A549 (cell line): ENCODE data around the gene MAP3K7CL. TPM values are rescaled to one million over a fixed set of nuclear protein-coding genes. Genes with fewer than 3 reads are reported as not detected.

ENCODE experiments used
- ATAC-seq, 2 experiments: fragments of 200-7000 bp in 1 of 2; fragments of >200 bp in 1 of 2; cut with Nextera tagmentation in 1 of 2; cut with Tn5 transposase in 1 of 2; 3 replicates each; pipeline versions ENCODE4 v1.8.0 to v1.9.1; 2018 to 2020; ENCODE audit warnings: mild to moderate bottlenecking in 1 of 2, moderate library complexity in 1 of 2
- CTCF ChIA-PET: fragments of 300-600 bp; sonication (Branson Sonifier 250); formaldehyde crosslinking; extraction: SDS; loops from one replicate; lab custom pipeline; 2021; ENCODE audit warnings: antibody characterized with exemption, inconsistent platforms; lab: Yijun Ruan, JAX
- POLR2A ChIA-PET: fragments of 350-600 bp; formaldehyde crosslinking; extraction: SDS; loops from one replicate; lab custom pipeline; 2021; ENCODE audit warnings: antibody characterized with exemption, inconsistent platforms; lab: Yijun Ruan, JAX
- DNase-seq, 2 experiments: peaks; one replicate each; pipeline versions ENCODE4 v3.0.0 to v3.0.0-alpha.2; 2011 to 2016; ENCODE audit warnings: low read depth in 1 of 2, low spot score in 1 of 2
- FAIRE-seq: peaks from 2 replicates; lab custom pipeline; 2011; peaks lifted over from hg19 to GRCh38; lab: Jason Lieb, UNC
- H3K27ac ChIP-seq, 2 experiments: fragments of >200 bp; sonication (Bioruptor Twin); formaldehyde crosslinking; 3 replicates each; pipeline ENCODE4 v1.5.1; 2016 to 2017
- H3K4me1 ChIP-seq: fragments of >200 bp; sonication (Bioruptor Twin); formaldehyde crosslinking; 3 replicates; pipeline ENCODE4 v1.6.1; 2016
- H3K4me2 ChIP-seq: fragments of >200 bp; sonication (Bioruptor Twin); formaldehyde crosslinking; 3 replicates; pipeline ENCODE4 v1.6.1; 2016
- H3K4me3 ChIP-seq: fragments of >200 bp; sonication (Bioruptor Twin); formaldehyde crosslinking; 3 replicates; pipeline ENCODE4 v1.5.1; 2016
- H3K9me3 ChIP-seq: fragments of >200 bp; sonication (Bioruptor Twin); formaldehyde crosslinking; 3 replicates; pipeline ENCODE4 v1.6.1; 2016
- CEBPB ChIP-seq, 2 experiments: fragments of >200 bp in 1 of 2; sonication (Bioruptor Twin) in 1 of 2; formaldehyde crosslinking in 1 of 2; IDR thresholded peaks; 2 replicates each; pipeline ENCODE4 v1.6.1; 2012 to 2016
- CHD2 ChIP-seq: fragments of 150-350 bp; IDR thresholded peaks from 2 replicates; pipeline ENCODE4 v1.6.1; 2014; ENCODE audit warnings: low read length; ENCODE audit not compliant: partially characterized antibody
- CHD4 ChIP-seq: fragments of 200-600 bp; sonication (generic); IDR thresholded peaks from 2 replicates; pipeline ENCODE4 v1.6.1; 2016; ENCODE audit warnings: antibody characterized with exemption, mild to moderate bottlenecking, borderline replicate concordance
- E2F6 ChIP-seq: IDR thresholded peaks from 2 replicates; pipeline ENCODE4 v1.6.1; 2012; ENCODE audit warnings: low read depth, borderline replicate concordance
- EHF ChIP-seq: fragments of 250-450 bp; sonication (Bioruptor Pico); IDR thresholded peaks from 2 replicates; pipeline ENCODE4 v1.5.0; 2020; ENCODE audit warnings: mild to moderate bottlenecking
- EHMT2 ChIP-seq: fragments of 200-600 bp; sonication (generic); IDR thresholded peaks from 2 replicates; pipeline ENCODE4 v1.6.1; 2016; ENCODE audit warnings: antibody characterized with exemption, low read depth, mild to moderate bottlenecking, moderate library complexity
- EP300 ChIP-seq, 2 experiments: fragments of >200 bp; sonication (Bioruptor Twin); formaldehyde crosslinking; IDR thresholded peaks; 2 replicates in 1 of 2; 3 replicates in 1 of 2; pipeline ENCODE4 v1.6.1; 2016 to 2017
- FOSL2 ChIP-seq, 2 experiments: fragments of 450-650 bp in 1 of 2; fragments of >200 bp in 1 of 2; sonication (Bioruptor Twin) in 1 of 2; formaldehyde crosslinking; IDR thresholded peaks; 2 replicates each; pipeline versions ENCODE4 v1.5.0 to v1.6.1; 2016 to 2020; ENCODE audit warnings: mild to moderate bottlenecking in 1 of 2, moderate library complexity in 1 of 2
- HDAC2 ChIP-seq: fragments of 200-600 bp; sonication (generic); IDR thresholded peaks from 2 replicates; pipeline ENCODE4 v1.6.1; 2016
- HOXB13 ChIP-seq: fragments of 250-450 bp; sonication (Bioruptor Pico); IDR thresholded peaks from 2 replicates; pipeline ENCODE4 v1.5.0; 2020; ENCODE audit warnings: low read depth, mild to moderate bottlenecking, moderate library complexity
- JUNB ChIP-seq: fragments of >200 bp; sonication (Bioruptor Twin); formaldehyde crosslinking; IDR thresholded peaks from 2 replicates; pipeline ENCODE4 v1.6.1; 2016
- MAFK ChIP-seq: fragments of 450-650 bp; IDR thresholded peaks from 2 replicates; pipeline ENCODE4 v1.6.1; 2014; ENCODE audit not compliant: partially characterized antibody
- MAZ ChIP-seq: fragments of 150-350 bp; IDR thresholded peaks from 2 replicates; pipeline ENCODE4 v1.6.1; 2014; ENCODE audit warnings: antibody characterized with exemption, low read depth, low read length, borderline replicate concordance
- NFE2L2 ChIP-seq: fragments of 150-350 bp; conservative IDR thresholded peaks from 2 replicates; pipeline ENCODE4 v1.6.1; 2014; ENCODE audit warnings: low read length
- PHF8 ChIP-seq: fragments of 200-600 bp; sonication (generic); IDR thresholded peaks from 2 replicates; pipeline ENCODE4 v1.6.1; 2016; ENCODE audit warnings: low read depth, mild to moderate bottlenecking, antibody characterized with exemption, moderate library complexity, borderline replicate concordance
- POLR2A ChIP-seq: IDR thresholded peaks from 2 replicates; pipeline ENCODE4 v1.6.1; 2012; ENCODE audit warnings: mild to moderate bottlenecking, low read length
- POLR2AphosphoS2 ChIP-seq: conservative IDR thresholded peaks from 2 replicates; pipeline ENCODE4 v1.6.1; 2012; ENCODE audit warnings: low read length, improper control_type of control experiment, inconsistent platforms
- RARB ChIP-seq: fragments of 250-450 bp; sonication (Bioruptor Pico); IDR thresholded peaks from 2 replicates; pipeline ENCODE4 v1.8.0; 2021; ENCODE audit warnings: mild to moderate bottlenecking, moderate library complexity
- RCOR1 ChIP-seq: fragments of 150-350 bp; IDR thresholded peaks from 2 replicates; pipeline ENCODE4 v1.6.1; 2014; ENCODE audit warnings: antibody characterized with exemption, low read length, low read depth
- RNF2 ChIP-seq: fragments of 200-600 bp; sonication (generic); IDR thresholded peaks from 2 replicates; pipeline ENCODE4 v1.6.1; 2016; ENCODE audit warnings: low read depth, mild to moderate bottlenecking, antibody characterized with exemption, moderate library complexity, borderline replicate concordance
- SMC3 ChIP-seq: fragments of >200 bp; sonication (Bioruptor Twin); formaldehyde crosslinking; IDR thresholded peaks from 3 replicates; pipeline ENCODE4 v1.6.1; 2018; ENCODE audit warnings: inconsistent platforms
- TFCP2L1 ChIP-seq: fragments of 250-450 bp; sonication (Bioruptor Pico); IDR thresholded peaks from 2 replicates; pipeline ENCODE4 v1.5.0; 2021; ENCODE audit warnings: mild to moderate bottlenecking
- ZC3H11A ChIP-seq: fragments of 450-650 bp; IDR thresholded peaks from 2 replicates; pipeline ENCODE4 v1.6.1; 2014; ENCODE audit warnings: antibody characterized with exemption, mild to moderate bottlenecking
- ZFP36 ChIP-seq: fragments of 450-650 bp; IDR thresholded peaks from 2 replicates; pipeline ENCODE4 v1.6.1; 2014; ENCODE audit warnings: borderline replicate concordance; ENCODE audit not compliant: partially characterized antibody
- ZNF302 ChIP-seq: fragments of 250-450 bp; sonication (Bioruptor Pico); IDR thresholded peaks from 2 replicates; pipeline ENCODE4 v1.9.0; 2021; ENCODE audit warnings: inconsistent platforms, mild to moderate bottlenecking, moderate library complexity
- ZSCAN20 ChIP-seq: fragments of 250-450 bp; sonication (Bioruptor Pico); IDR thresholded peaks from 2 replicates; pipeline ENCODE4 v1.8.0; 2022; ENCODE audit warnings: mild to moderate bottlenecking, moderate library complexity
- WGBS: methylation state at CpG from one replicate; pipeline ENCODE4 v1.1.6; 2017; ENCODE audit errors: missing lambda C conversion rate; 5-methylcytosine and 5-hydroxymethylcytosine counted together
- polyA plus RNA-seq, 4 experiments: library from polyadenylated mRNA; depleted of rRNA in 3 of 4; stranded (reverse); fragments of >200 nt; fragmentation: RNase III in 1 of 4; extraction: RNeasy Plus Mini Kit Qiagen cat#74134 plus additional on column Dnase treatment in 1 of 4; gene quantifications; 2 replicates in 3 of 4; 3 replicates in 1 of 4; pipeline ENCODE4 v1.2.3, GENCODE V29; 2011 to 2017
- TF ChIP-seq, protein P1 (sequence below): IDR thresholded peaks from 2 replicates; pipeline ENCODE4 v1.6.1; 2012
- TF ChIP-seq, protein P2 (sequence below): fragments of >200 bp; sonication (Bioruptor Twin); formaldehyde crosslinking; IDR thresholded peaks from 3 replicates; pipeline ENCODE4 v1.5.1; 2016

Gene MAP3K7CL
- polyA plus RNA-seq, 2 of the 4 experiments (the other 2 are of a cell fraction), result 2.9 to 5.7 TPM

DNA sequence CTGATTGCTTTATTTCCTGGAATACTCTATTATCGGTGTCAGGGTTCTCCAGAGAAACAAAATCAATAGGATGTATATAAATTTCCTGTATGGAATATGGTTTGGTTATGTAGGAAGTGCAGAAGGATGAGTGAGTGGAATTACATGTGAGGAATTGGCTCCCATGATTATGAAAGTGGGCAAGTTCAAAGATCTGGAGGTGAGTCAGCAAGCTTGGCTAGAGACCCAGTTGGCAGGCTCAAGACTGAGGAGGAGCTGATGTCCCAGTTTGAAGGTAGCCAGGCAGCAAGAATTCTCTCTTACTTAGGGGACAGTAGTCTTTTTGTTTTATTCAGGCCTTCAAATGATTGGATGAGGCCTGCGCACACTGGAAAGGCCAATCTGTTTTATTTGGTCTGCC is 57.5 kb downstream of the MAP3K7CL start:
- WGBS, result 49% methylated on average over 2 of the region's 2 CpGs
- peak; percentile 73 to 81 for ATAC-seq

GRCh38 chr21:29189353-29189752 is 58.9 kb downstream of the MAP3K7CL start:
- POLR2A ChIA-PET, result no interaction called here
- no peak overlapping the region for H3K4me2 ChIP-seq
- H3K4me1 ChIP-seq, result peaks cover 51% of the 10 kb centered on the region
- CTCF ChIA-PET, result interaction anchor here (1.1 to 4.4 kb wide), 3 partner anchors 9 to 159 kb away, joined by 3 to 15 read pairs (median 12); no protein-coding TSS in a partner anchor
- no peak for ATAC-seq
- 75% methylated on average over 2 of the region's 2 CpGs for WGBS
- no peak overlapping the region for H3K4me3 ChIP-seq
- no peak for DNase-seq
- peak overlapping the region in 1 of 2 experiments; percentile 77; a peak in 3 of 6 replicates for H3K27ac ChIP-seq
- no peak for FAIRE-seq
- no peaks in the 10 kb centered on the region for H3K9me3 ChIP-seq
- TF ChIP-seq POLR2A (no peak), FOSL2 (IDR thresholded peaks at IDR 0.05) (no peak), FOSL2 (CRISPR knock-in tag; IDR thresholded peaks at IDR 0.05) (no peak), ZNF302 (CRISPR knock-in tag) (no peak), SMC3 (no peak), E2F6 (no peak), ZSCAN20 (no peak), ZC3H11A (no peak), POLR2AphosphoS2 (no peak), RARB (CRISPR knock-in tag) (no peak), CEBPB (IDR thresholded peaks at IDR 0.05) (no peak), EHMT2 (no peak), CHD2 (no peak), TFCP2L1 (CRISPR knock-in tag) (no peak)
- TF ChIP-seq, protein P1, sequence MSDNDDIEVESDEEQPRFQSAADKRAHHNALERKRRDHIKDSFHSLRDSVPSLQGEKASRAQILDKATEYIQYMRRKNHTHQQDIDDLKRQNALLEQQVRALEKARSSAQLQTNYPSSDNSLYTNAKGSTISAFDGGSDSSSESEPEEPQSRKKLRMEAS, result no peak

More for the DNA sequence above, 57.5 kb downstream of the MAP3K7CL start:
- Histone ChIP-seq H3K9me3 (no peaks in the 10 kb centered on the region), H3K4me3 (no peak overlapping the region), H3K27ac (peak overlapping the region; percentile 53 to 77; a peak in 5 of 6 replicates), H3K4me2 (peak overlapping the region; percentile 58), H3K4me1 (peaks cover 52% of the 10 kb centered on the region)
- DNase-seq (peak in 1 of 2 experiments; percentile 65), FAIRE-seq (no peak)
- peak; percentile 41 for TF ChIP-seq FOSL2 (IDR thresholded peaks at IDR 0.05)
- peak; percentile 49; the same call in 1 of the 2 replicates for TF ChIP-seq FOSL2 (CRISPR knock-in tag; IDR thresholded peaks at IDR 0.05)
- 0 out of 3 replicates have a peak, but pooled peaks have one; percentile 9 for TF ChIP-seq SMC3
- TF ChIP-seq TFCP2L1 (CRISPR knock-in tag), result no peak
- no peak for TF ChIP-seq MAZ
- TF ChIP-seq, protein P2, sequence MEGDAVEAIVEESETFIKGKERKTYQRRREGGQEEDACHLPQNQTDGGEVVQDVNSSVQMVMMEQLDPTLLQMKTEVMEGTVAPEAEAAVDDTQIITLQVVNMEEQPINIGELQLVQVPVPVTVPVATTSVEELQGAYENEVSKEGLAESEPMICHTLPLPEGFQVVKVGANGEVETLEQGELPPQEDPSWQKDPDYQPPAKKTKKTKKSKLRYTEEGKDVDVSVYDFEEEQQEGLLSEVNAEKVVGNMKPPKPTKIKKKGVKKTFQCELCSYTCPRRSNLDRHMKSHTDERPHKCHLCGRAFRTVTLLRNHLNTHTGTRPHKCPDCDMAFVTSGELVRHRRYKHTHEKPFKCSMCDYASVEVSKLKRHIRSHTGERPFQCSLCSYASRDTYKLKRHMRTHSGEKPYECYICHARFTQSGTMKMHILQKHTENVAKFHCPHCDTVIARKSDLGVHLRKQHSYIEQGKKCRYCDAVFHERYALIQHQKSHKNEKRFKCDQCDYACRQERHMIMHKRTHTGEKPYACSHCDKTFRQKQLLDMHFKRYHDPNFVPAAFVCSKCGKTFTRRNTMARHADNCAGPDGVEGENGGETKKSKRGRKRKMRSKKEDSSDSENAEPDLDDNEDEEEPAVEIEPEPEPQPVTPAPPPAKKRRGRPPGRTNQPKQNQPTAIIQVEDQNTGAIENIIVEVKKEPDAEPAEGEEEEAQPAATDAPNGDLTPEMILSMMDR, result no peak
- TF ChIP-seq NFE2L2, result no peak
- no peak for TF ChIP-seq ZSCAN20
- peak; percentile 26 for TF ChIP-seq MAFK
- no peak for TF ChIP-seq RNF2
- no peak for TF ChIP-seq EHF (CRISPR knock-in tag)
- no peak for TF ChIP-seq PHF8
- peak; percentile 52 for TF ChIP-seq JUNB
- ChIA-PET POLR2A (no interaction called here), CTCF (interaction anchor here (0.9 to 4.4 kb wide), 3 partner anchors 9 to 161 kb away, joined by 3 to 15 read pairs (median 12); no protein-coding TSS in a partner anchor)

GRCh38 chr21:29190923-29191331 is 60.5 kb downstream of the MAP3K7CL start:
- Histone ChIP-seq H3K9me3 (no peaks in the 10 kb centered on the region), H3K4me2 (peak overlapping the region; percentile 34; the same call in 2 of the 3 replicates)
- peak; percentile 25 for TF ChIP-seq MAFK
- no peak for TF ChIP-seq EHF (CRISPR knock-in tag)
- TF ChIP-seq HDAC2, result no peak
- peak in 1 of 2 experiments; percentile 42; a peak in 1 of 4 replicates for TF ChIP-seq CEBPB (IDR thresholded peaks at IDR 0.05)
- no peak for TF ChIP-seq EP300 (IDR thresholded peaks at IDR 0.05)
- TF ChIP-seq HOXB13 (CRISPR knock-in tag), result 0 out of 2 replicates have a peak, but pooled peaks have one; percentile 39
- TF ChIP-seq CHD4, result no peak
- TF ChIP-seq MAZ, result no peak
- no peak for TF ChIP-seq RCOR1
- no peak for TF ChIP-seq ZFP36
- TF ChIP-seq, all 56 proteins: peak for 3
- WGBS, result 52% methylated on average over 2 of the region's 2 CpGs
- ChIA-PET POLR2A (no interaction called here), CTCF (interaction anchor here (4.4 kb wide), 1 partner anchor 158 kb away, joined by 15 read pairs; no protein-coding TSS in a partner anchor)
- peak overlapping the region; percentile 54 to 78; a peak in 5 of 6 replicates for H3K27ac ChIP-seq
- FAIRE-seq (no peak), DNase-seq (peak in 1 of 2 experiments; percentile 39), ATAC-seq (peak in 1 of 2 experiments; percentile 47; a peak in 4 of 6 replicates)
- H3K4me1 ChIP-seq, result peaks cover 66% of the 10 kb centered on the region
- H3K4me3 ChIP-seq, result no peak overlapping the region
